Natural killer cell (primary cell): ENCODE measurements around the gene PANK2. TPM values are rescaled to one million over a fixed set of nuclear protein-coding genes. Genes with fewer than 3 reads are reported as not detected.
A peak's percentile ranks its signal among the peaks of the same experiment; 100 is the strongest.

Experiments used
- ATAC-seq, 3 donors: fragments of 150-1000 bp in 2 of 3; fragments of 200-7000 bp in 1 of 3; cut with Tn5 transposase; 1 replicate in 1 of 3; 2 replicates in 2 of 3; pipeline ENCODE4 v1.10.0; 2021; ENCODE audit warnings: mild to moderate bottlenecking in 2 of 3, moderate library complexity in 2 of 3
- DNase-seq, 2 donors: peaks; one replicate each; pipeline versions ENCODE4 v3.0.0 to v3.0.0-alpha.2; 2013 to 2021; ENCODE audit warnings: mixed read lengths in 1 of 2
- H3K27ac ChIP-seq: one replicate; pipeline ENCODE4 v1.5.1; 2013; ENCODE audit warnings: mild to moderate bottlenecking, low read length
- H3K27me3 ChIP-seq: one replicate; pipeline ENCODE4 v1.6.1; 2013; ENCODE audit warnings: low read length; ENCODE audit not compliant: control insufficient read depth, insufficient read depth
- H3K36me3 ChIP-seq: one replicate; pipeline ENCODE4 v1.6.1; 2013; ENCODE audit warnings: low read length; ENCODE audit not compliant: control insufficient read depth, insufficient read depth
- H3K4me1 ChIP-seq: one replicate; pipeline ENCODE4 v1.6.1; 2013; ENCODE audit warnings: low read length; ENCODE audit not compliant: control insufficient read depth, insufficient read depth
- H3K4me3 ChIP-seq: one replicate; pipeline ENCODE4 v1.5.1; 2013; ENCODE audit warnings: low read length
- H3K9me3 ChIP-seq: one replicate; pipeline ENCODE4 v1.6.1; 2013; ENCODE audit warnings: low read length; ENCODE audit not compliant: control insufficient read depth, insufficient read depth
- H3K27ac Mint-ChIP-seq, 2 donors: one replicate each; pipeline ENCODE4 v1.8.0; 2022; ENCODE audit warnings: mild to moderate bottlenecking in 2 of 2, mixed read lengths in 2 of 2, moderate library complexity in 1 of 2
- H3K27me3 Mint-ChIP-seq, 2 donors: one replicate each; pipeline ENCODE4 v1.8.0; 2022; ENCODE audit warnings: low read depth in 2 of 2, mixed read lengths in 2 of 2
- H3K36me3 Mint-ChIP-seq: one replicate; pipeline ENCODE4 v1.8.0; 2022; ENCODE audit warnings: mixed read lengths
- H3K4me1 Mint-ChIP-seq, 2 donors: one replicate each; pipeline ENCODE4 v1.8.0; 2022; ENCODE audit warnings: mixed read lengths in 2 of 2
- H3K4me3 Mint-ChIP-seq: one replicate; pipeline ENCODE4 v1.8.0; 2022; ENCODE audit warnings: mild to moderate bottlenecking, moderate library complexity, mixed read lengths
- H3K9me3 Mint-ChIP-seq, 2 donors: one replicate each; pipeline ENCODE4 v1.8.0; 2022; ENCODE audit warnings: mixed read lengths in 2 of 2
- WGBS: methylation state at CpG from one replicate; pipeline ENCODE4 v1.1.7; 2013; ENCODE audit warnings: missing lambda C conversion rate; ENCODE audit not compliant: insufficient coverage; 5-methylcytosine and 5-hydroxymethylcytosine counted together
- intact Hi-C: fragments of 100-400 bp; cut with micrococcal nuclease; formaldehyde crosslinking; loops from one replicate; pipeline ENCODE4 v1.14.2; 2022
- total RNA-seq, 4 donors: library from RNA; stranded (reverse); fragments of 120-200 nt in 1 of 4; gene quantifications; one replicate each; pipeline versions ENCODE4 v1.2.3 to v1.2.4, GENCODE V29; 2013 to 2022
- TF ChIP-seq, protein P1 (sequence below): fragments of 200-600 bp; IDR thresholded peaks from one replicate; pipeline ENCODE4 v1.8.0; 2022; ENCODE audit warnings: antibody characterized with exemption

The PANK2 gene
- total RNA-seq, 3 donors from 2014 or later (not counting 1 experiment from before 2014, with no cell fraction given) = 50.5 to 74.3 (median 61.3) TPM

DNA sequence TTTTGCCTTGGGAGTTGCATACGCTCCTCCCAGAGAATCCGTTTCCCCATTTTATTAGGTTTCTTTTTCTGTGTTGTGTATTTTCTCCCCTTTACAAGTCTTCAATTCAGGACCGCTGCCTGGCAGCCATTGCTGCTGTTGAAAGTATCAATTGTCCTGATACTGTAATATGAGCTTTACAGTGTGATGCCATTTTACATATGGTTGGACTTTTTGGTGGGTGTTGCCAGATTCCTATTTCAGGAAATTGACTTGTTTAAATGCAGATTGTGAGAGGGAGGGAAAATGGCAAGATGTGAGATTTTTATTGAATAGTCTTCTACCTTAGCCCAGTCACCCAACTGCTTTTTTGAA is 1.2 kb downstream of the PANK2 start:
- H3K4me3 ChIP-seq = peak overlapping the region; percentile 81
- no peaks in the 10 kb centered on the region for H3K27me3 ChIP-seq
- H3K4me1 ChIP-seq = peaks cover 46% of the 10 kb centered on the region
- TF ChIP-seq, protein P1, sequence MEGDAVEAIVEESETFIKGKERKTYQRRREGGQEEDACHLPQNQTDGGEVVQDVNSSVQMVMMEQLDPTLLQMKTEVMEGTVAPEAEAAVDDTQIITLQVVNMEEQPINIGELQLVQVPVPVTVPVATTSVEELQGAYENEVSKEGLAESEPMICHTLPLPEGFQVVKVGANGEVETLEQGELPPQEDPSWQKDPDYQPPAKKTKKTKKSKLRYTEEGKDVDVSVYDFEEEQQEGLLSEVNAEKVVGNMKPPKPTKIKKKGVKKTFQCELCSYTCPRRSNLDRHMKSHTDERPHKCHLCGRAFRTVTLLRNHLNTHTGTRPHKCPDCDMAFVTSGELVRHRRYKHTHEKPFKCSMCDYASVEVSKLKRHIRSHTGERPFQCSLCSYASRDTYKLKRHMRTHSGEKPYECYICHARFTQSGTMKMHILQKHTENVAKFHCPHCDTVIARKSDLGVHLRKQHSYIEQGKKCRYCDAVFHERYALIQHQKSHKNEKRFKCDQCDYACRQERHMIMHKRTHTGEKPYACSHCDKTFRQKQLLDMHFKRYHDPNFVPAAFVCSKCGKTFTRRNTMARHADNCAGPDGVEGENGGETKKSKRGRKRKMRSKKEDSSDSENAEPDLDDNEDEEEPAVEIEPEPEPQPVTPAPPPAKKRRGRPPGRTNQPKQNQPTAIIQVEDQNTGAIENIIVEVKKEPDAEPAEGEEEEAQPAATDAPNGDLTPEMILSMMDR = no peak
- no peak for DNase-seq
- H3K36me3 Mint-ChIP-seq = peaks cover 7% of the 10 kb centered on the region
- H3K9me3 Mint-ChIP-seq = no peaks in the 10 kb centered on the region
- ATAC-seq = no peak
- no peaks in the 10 kb centered on the region for H3K9me3 ChIP-seq
- intact Hi-C loops = no loop called here
- no CpG with 5 or more reads among the region's 3 CpGs for WGBS
- no peaks in the 10 kb centered on the region for H3K27me3 Mint-ChIP-seq
- peak overlapping the region; percentile 82 for H3K27ac ChIP-seq
- peak overlapping the region; percentile 100 for H3K4me3 Mint-ChIP-seq
- peaks cover 58 to 66% of the 10 kb centered on the region in 2 donors for H3K4me1 Mint-ChIP-seq
- H3K36me3 ChIP-seq = no peaks in the 10 kb centered on the region
- peak overlapping the region; percentile 96 to 98 for H3K27ac Mint-ChIP-seq

DNA sequence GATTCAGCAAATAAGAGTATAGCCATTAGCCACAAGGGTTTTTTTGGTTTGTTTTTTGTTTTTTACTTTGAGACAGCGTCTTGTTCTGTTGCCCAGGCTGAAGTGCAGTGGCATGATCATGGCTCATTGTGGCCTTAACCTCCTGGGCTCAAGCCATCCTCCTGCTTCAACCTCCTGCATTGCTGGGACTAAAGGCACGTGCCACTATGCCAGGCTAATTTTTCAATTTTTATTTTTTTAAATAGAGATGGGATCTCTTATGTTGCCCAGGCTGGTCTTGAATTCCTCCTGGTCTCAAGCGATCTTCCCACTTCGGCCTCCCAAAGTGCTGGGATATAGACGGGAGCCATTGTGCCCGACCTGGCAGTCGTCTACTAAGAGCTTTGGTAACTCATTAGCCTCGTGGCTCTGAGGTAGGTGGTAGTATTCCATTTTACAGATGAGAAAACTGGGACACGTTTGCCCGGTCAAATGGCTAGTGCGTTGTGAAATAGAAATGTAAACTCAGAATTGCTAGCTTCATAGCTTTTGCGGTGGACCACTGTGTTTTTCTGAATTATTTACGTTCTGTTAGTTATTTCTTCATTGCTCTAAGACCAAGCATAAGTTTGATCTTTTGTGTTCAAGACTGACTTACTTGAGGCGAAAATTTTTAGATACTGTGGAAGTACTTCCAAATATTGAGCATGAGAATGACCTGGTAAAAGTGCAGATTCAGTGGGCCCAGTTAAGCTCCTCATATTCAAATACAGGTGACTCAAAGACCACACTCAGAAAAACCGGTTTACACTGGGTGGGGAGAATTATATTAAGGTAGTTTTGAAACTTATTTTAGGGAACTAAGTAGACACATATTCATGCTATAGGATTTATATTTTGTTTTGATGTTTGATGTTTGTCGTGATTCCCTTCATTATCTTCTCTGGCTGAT is 2.1 kb downstream of the PANK2 start:
- peak overlapping the region; percentile 82 for H3K27ac ChIP-seq
- Mint-ChIP-seq H3K4me3 (peak overlapping the region; percentile 100), H3K27me3 (no peaks in the 10 kb centered on the region), H3K36me3 (peaks cover 7% of the 10 kb centered on the region), H3K9me3 (no peaks in the 10 kb centered on the region), H3K27ac (peak overlapping the region; percentile 96 to 98), H3K4me1 (peaks cover 58 to 67% of the 10 kb centered on the region in 2 donors)
- DNase-seq = no peak
- WGBS = 54% methylated on average over 14 of the region's 16 CpGs
- TF ChIP-seq, protein P1 = no peak
- no peaks in the 10 kb centered on the region for H3K9me3 ChIP-seq
- intact Hi-C loops = loop anchor here (1.0 kb wide), 1 partner anchor 9 kb away; no protein-coding TSS in a partner anchor
- peaks cover 51% of the 10 kb centered on the region for H3K4me1 ChIP-seq
- no peaks in the 10 kb centered on the region for H3K36me3 ChIP-seq
- H3K27me3 ChIP-seq = no peaks in the 10 kb centered on the region
- no peak for ATAC-seq
- H3K4me3 ChIP-seq = peak overlapping the region; percentile 81

DNA sequence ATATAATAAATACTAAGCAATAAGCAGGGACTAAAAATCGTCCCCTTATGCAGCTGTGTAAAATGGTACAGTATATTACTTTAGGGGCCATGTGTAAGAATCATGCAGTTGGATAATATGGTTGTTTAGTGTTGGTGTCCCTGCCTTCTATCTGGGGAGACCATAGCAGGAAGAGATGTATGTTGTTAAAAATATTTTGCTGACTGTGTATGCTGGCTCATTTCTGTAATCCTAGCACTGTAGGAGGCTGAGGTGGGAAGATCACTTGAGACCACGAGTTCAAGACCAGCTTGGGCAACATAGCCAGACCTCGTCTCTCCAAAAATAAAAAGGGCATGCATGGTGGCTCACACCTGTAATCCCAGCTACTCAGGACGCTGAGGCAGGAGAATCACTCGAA is 5.6 kb downstream of the PANK2 start:
- peak overlapping the region; percentile 44 to 58 for H3K27ac Mint-ChIP-seq
- peaks cover 61 to 67% of the 10 kb centered on the region in 2 donors for H3K4me1 Mint-ChIP-seq
- Histone ChIP-seq H3K4me1 (peaks cover 59% of the 10 kb centered on the region), H3K9me3 (no peaks in the 10 kb centered on the region), H3K4me3 (no peak overlapping the region), H3K27me3 (no peaks in the 10 kb centered on the region), H3K27ac (no peak overlapping the region), H3K36me3 (no peaks in the 10 kb centered on the region)
- no peak for ATAC-seq
- H3K27me3 Mint-ChIP-seq = no peaks in the 10 kb centered on the region
- 70% methylated on average over 5 of the region's 5 CpGs for WGBS
- no peak for DNase-seq
- no peak overlapping the region for H3K4me3 Mint-ChIP-seq
- peaks cover 6% of the 10 kb centered on the region for H3K36me3 Mint-ChIP-seq
- intact Hi-C loops = no loop called here
- no peaks in the 10 kb centered on the region for H3K9me3 Mint-ChIP-seq
- TF ChIP-seq, protein P1 = no peak
